Endometrial microvascular endothelial cells (primary cell): Measurements from ENCODE around the gene CTXND1. TPM values are rescaled to one million over a fixed set of nuclear protein-coding genes. Genes with fewer than 3 reads are reported as not detected.
"Not testable (repeated sequence)": the region's sequence is repeated elsewhere in the genome, so short reads cannot be mapped to it uniquely, and the experiment has no call there.

ENCODE experiments used
- in situ Hi-C: cut with HindIII; loops from 2 replicates; pipeline ENCODE4 v1.10.0; 2017; ENCODE audit warnings: low sequenced_read_pairs, low pct_unique_long_range_greater_than_20kb; ENCODE audit errors: inconsistent ontology term
- total RNA-seq: library from RNA; depleted of rRNA; stranded (reverse); fragments of >200 nt; gene quantifications from one replicate; pipeline ENCODE4 v1.2.3, GENCODE V29; 2015; ENCODE audit errors: inconsistent ontology term

The CTXND1 gene
- not detected for total RNA-seq

DNA sequence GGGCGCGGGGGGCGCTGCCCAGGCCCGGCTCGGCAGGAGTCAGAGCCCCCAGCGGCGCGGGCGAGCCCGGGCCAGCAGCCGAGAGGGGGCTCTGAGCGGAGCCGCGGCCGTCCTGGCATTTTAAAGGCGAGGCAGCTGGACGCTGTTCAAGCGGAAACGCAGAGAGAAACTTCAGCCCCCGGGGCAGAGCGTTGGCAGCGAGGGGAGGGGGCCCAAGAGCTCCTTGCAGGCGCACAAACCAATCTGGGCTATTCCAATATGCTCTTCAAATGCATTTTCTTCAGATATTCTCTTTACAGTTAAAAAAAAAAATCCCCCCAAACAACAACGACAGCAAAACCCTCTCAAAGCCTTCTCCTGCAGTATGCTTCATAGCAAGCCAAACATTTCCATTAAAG is at the start of gene CTXND1:
Gene CTXND1, minus strand, starts transcription at position 93 of the 398 bp plus-strand sequence. CDS start 50,264 bp downstream, outside the sequence.
- in situ Hi-C loops: no loop called here

DNA sequence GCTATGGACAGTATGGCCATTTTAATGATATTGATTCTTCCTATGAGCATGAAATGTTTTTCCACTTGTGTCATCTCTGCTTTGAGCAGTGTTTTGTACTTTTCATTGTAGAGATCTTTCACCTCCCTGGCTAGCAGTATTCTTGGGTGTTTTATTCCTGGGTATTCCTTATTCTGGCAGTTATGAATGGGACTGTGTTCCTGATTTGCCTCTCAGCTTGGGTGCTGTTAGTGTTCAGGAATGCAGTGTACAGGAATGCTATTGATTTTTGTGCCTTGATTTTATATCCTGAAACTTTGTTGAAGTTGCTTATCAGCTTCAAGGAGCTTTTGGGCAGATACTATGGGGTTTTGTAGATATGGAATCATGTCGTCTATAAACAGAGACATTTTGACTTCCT is 49.5 kb upstream of the CTXND1 start:
- in situ Hi-C loops: no loop called here

GRCh38 chr15:80295777-80296176 is 43.8 kb upstream of the CTXND1 start:
- in situ Hi-C loops: not testable (repeated sequence)

DNA sequence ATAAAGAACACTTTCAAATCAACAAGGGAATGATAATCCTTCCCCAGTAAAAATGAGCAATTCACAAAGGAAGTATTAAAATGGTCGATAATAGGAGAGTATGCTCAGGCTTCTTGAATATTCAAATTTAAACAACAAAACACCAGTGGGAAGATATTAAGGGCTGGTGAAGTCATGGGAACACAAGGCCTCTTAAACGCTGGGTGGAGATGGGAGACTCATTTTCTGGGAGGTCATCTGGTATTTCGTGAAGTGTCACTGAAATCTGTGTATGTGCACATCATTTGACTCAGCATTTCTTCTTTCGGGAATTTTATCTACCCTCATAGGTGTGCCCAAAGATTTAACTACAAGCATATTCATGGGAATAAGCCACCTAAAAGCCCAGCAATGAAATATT is 40.1 kb upstream of the CTXND1 start:
- in situ Hi-C loops: no loop called here

GRCh38 chr15:80290891-80291290 is 38.9 kb upstream of the CTXND1 start:
- in situ Hi-C loops: not testable (repeated sequence)

- in situ Hi-C loops: no loop called here
Observed at GRCh38 chr15:80289528-80290495, 37.8 kb upstream of the CTXND1 start.

- in situ Hi-C loops: no loop called here
Observed at GRCh38 chr15:80288131-80288530, 36.1 kb upstream of the CTXND1 start.

DNA sequence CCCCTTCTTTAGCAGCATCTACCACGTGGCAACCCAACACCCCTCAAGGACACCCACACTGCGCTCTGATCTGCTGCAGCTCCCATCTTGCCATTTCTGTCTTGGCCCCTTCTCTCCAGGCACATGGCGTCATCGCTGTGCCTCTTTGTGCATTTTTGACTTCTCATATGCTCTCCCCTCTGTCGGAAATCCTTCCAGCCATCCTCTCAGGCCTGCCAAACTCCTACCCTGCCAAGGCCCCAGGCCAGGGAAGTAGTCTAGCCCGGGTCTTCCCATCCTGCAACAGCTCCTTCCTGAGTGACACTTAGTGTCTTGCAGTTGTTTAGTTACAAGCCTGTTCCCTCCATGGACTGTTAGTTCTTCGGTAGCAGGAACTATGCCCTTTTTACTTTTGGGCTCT is 34.0 kb upstream of the CTXND1 start:
- in situ Hi-C loops: no loop called here

GRCh38 chr15:80285379-80285778 is 33.4 kb upstream of the CTXND1 start:
- in situ Hi-C loops: no loop called here

DNA sequence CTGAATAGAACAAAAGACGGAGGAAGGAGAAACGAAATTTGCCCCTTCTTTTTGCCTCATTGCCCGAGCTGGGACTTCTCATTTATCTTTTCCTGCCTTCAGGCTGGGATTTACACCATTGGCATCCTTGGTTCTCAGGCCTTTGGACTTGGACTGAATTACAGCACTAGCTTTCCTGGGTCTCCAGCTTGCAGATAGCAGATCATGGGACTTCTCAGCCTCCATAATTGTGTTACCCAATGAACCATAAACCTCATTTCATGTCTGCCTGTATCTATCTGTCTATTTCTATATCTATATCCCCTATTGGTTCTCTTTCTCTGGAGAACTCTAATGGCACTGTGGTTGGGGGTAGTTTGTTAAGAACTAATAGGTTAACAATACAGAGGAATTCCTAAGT is 31.5 kb upstream of the CTXND1 start:
- in situ Hi-C loops: no loop called here

- in situ Hi-C loops: no loop called here
Observed at GRCh38 chr15:80277147-80277546, 25.1 kb upstream of the CTXND1 start.

GRCh38 chr15:80275961-80276360 is 23.9 kb upstream of the CTXND1 start:
- in situ Hi-C loops: no loop called here

GRCh38 chr15:80274996-80275395 is 23.0 kb upstream of the CTXND1 start:
- in situ Hi-C loops: no loop called here

- in situ Hi-C loops: no loop called here
Observed at GRCh38 chr15:80274554-80274953, 22.5 kb upstream of the CTXND1 start.

DNA sequence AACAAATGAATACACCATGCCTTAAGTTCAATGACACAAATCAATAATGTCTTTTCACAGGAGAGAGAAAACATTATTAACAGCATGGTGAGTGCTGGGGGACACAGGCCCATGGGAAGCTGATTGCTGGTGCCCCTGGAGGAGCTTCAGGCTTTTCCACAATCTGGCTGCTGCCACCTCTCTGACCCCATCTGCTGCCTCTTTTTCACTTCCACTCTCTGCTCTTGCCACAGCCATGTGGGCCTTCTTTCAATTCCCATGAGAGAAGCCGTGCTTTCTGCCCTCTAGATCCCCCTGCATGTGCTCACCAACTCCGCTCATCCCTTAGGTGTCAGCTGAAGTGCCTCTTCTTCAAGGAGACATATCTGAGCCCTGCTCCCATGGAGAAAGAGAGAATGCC is 21.0 kb upstream of the CTXND1 start:
- in situ Hi-C loops: no loop called here

DNA sequence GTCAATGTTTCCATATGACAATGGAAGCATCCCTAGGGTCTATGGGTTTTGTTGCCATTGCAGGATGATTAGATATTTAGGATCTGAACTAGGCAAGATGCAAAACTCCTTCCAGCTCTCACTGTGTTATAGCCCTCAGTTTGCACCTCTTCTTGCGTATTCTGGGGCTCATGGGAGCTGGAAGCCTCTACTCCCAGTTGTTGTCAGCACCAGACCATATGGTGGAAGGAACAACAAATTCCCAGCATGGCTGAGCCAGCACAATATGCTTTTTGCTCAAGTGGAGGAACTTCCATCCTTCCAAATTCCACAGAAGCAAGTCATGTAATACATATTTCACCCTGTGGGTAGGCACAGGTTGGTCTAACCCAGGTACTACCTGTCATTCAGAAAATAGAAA is 18.5 kb upstream of the CTXND1 start:
- in situ Hi-C loops: no loop called here

DNA sequence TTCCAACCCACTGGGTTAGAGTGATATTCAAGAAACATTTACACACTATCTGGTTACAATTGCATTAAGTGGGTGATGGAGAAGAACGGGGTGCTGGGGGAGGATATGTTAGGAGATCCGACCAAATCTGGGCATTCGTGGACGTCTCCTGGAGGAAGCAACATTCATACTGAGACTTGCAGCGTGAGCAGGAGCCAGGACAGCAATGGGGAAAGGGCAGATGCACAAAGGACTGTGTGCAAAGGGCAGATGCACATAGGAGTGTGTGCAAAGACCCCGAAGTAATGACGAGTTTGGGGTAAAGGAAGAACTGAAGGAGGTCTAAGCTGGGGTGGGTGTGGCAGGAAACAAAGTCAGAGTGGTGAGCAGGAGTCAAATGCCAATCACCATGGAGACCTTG is 16.1 kb upstream of the CTXND1 start:
- in situ Hi-C loops: no loop called here

DNA sequence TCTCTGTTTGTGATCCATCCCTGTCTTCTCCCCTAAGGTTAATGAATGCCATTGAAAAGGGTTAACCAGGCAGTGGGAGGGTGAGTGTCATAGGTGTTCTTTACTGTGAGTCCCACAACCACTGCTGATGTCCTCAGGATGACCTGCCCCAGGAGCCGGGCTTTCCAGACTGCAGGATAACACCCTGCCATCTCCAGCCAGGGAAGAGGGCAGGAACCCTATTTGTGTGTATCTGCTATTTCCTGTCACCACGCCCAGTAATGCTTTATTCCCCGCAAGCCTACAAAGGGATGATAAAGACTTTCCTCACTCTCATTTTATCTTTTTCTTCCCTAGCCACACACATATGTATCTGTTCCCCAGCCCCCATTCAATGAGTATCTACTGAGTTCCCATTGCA is 15.6 kb upstream of the CTXND1 start:
- in situ Hi-C loops: no loop called here

- in situ Hi-C loops: no loop called here
Observed at GRCh38 chr15:80266745-80267144, 14.7 kb upstream of the CTXND1 start.

GRCh38 chr15:80266113-80266512 is 14.1 kb upstream of the CTXND1 start:
- in situ Hi-C loops: no loop called here

- in situ Hi-C loops: no loop called here
Observed at GRCh38 chr15:80265021-80265420, 13.0 kb upstream of the CTXND1 start.
